ENCODE measurements around the gene RUBCN. TPM values are rescaled to one million over a fixed set of nuclear protein-coding genes. Genes with fewer than 3 reads are reported as not detected.

Gene RUBCN
- total and polyA plus RNA-seq, 2 of the 13 experiments (the other 11 are each of a cell fraction or from before 2014, with no cell fraction given), result 5.2 to 8.1 TPM

DNA sequence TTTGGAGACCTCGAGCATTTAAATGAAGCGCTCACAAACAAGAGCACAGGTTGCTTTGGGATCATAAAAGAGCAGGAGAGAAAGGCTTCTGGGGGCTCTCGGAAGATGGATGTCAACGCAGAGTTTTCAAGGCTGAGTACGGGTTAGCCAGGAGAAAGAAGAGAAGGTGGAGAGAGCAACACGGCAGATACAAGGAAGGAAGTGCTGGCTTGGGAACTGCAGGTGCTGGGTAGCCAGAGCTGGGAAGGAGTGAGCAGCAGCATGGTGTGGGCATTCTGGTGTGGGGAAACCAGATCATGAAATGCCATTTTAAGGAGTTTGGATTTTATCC, 580 bp upstream of the RUBCN start:
- 0 out of 2 replicates have a peak, but pooled peaks have one; percentile 2 for TF ChIP-seq KDM2A (CRISPR knock-in tag; IDR thresholded peaks at IDR 0.05; ENCODE audit: borderline replicate concordance, low read depth)
- 0 out of 2 replicates have a peak, but pooled peaks have one; percentile 20 for TF ChIP-seq ATF1 (CRISPR knock-in tag; IDR thresholded peaks at IDR 0.05)
- no peak for TF ChIP-seq ZKSCAN1 (IDR thresholded peaks at IDR 0.05; ENCODE audit: low read length)
- TF ChIP-seq ZNF10 (CRISPR knock-in tag; IDR thresholded peaks at IDR 0.05; ENCODE audit: borderline replicate concordance, low read depth), result no peak
- TF ChIP-seq KDM5A (IDR thresholded peaks at IDR 0.05; ENCODE audit: borderline replicate concordance, low read length), result peak; percentile 55; the same call in 1 of the 2 replicates
- TF ChIP-seq SMAD3 (CRISPR knock-in tag; IDR thresholded peaks at IDR 0.05), result 0 out of 2 replicates have a peak, but pooled peaks have one; percentile 11
- TF ChIP-seq CCDC6 (CRISPR knock-in tag; IDR thresholded peaks at IDR 0.05), result no peak
- TF ChIP-seq PHF5A (CRISPR knock-in tag; IDR thresholded peaks at IDR 0.05; ENCODE audit: low read depth, unreplicated experiment), result no peak
- TF ChIP-seq ZEB1 (IDR thresholded peaks at IDR 0.05; ENCODE audit: insufficient replicate concordance, low read depth), result peak; percentile 34
- 0 out of 2 replicates have a peak, but pooled peaks have one; percentile 13 for TF ChIP-seq PHF21A (CRISPR knock-in tag; IDR thresholded peaks at IDR 0.05)
- no peak for TF ChIP-seq ZSCAN25 (CRISPR knock-in tag; IDR thresholded peaks at IDR 0.05)
- TF ChIP-seq ZFP36L1 (CRISPR knock-in tag; IDR thresholded peaks at IDR 0.05), result no peak
- TF ChIP-seq ZNF883 (CRISPR knock-in tag; IDR thresholded peaks at IDR 0.05; ENCODE audit: not compliant biosample characterization), result peak; percentile 12
- no peak for TF ChIP-seq BRD4 (CRISPR knock-in tag; IDR thresholded peaks at IDR 0.05)
- TF ChIP-seq, protein P1, sequence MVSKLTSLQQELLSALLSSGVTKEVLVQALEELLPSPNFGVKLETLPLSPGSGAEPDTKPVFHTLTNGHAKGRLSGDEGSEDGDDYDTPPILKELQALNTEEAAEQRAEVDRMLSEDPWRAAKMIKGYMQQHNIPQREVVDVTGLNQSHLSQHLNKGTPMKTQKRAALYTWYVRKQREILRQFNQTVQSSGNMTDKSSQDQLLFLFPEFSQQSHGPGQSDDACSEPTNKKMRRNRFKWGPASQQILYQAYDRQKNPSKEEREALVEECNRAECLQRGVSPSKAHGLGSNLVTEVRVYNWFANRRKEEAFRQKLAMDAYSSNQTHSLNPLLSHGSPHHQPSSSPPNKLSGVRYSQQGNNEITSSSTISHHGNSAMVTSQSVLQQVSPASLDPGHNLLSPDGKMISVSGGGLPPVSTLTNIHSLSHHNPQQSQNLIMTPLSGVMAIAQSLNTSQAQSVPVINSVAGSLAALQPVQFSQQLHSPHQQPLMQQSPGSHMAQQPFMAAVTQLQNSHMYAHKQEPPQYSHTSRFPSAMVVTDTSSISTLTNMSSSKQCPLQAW (CRISPR knock-in tag; IDR thresholded peaks at IDR 0.05), result 0 out of 2 replicates have a peak, but pooled peaks have one; percentile 7
- TF ChIP-seq YEATS4 (CRISPR knock-in tag; IDR thresholded peaks at IDR 0.05; ENCODE audit: borderline replicate concordance), result 0 out of 2 replicates have a peak, but pooled peaks have one; percentile 2
- TF ChIP-seq ETV6 (CRISPR knock-in tag; conservative IDR thresholded peaks at IDR 0.05), result no peak
- BruUV-seq (replicated peaks), result TSS peak; percentile 96
- WGBS (ENCODE audit: low lambda C conversion rate), result 2% methylated on average over 6 of the region's 6 CpGs
- no peaks in the 10 kb centered on the region for H3K36me3 ChIP-seq (replicated peaks in 1 of 2; ENCODE audit: control insufficient read depth in 1 of 2, insufficient read depth in 2 of 2, low read length in 2 of 2)
- peak overlapping the region; percentile 67 to 87 (median 87) for H3K4me3 ChIP-seq (replicated peaks in 1 of 3; ENCODE audit: insufficient read depth in 1 of 3, low read depth in 2 of 3, low read length in 3 of 3)
- intact Hi-C loops (cut with micrococcal nuclease; ENCODE audit: unreplicated experiment), result no loop called here
- H3K4me1 ChIP-seq (ENCODE audit: insufficient read depth, low read length), result peaks cover 23% of the 10 kb centered on the region
- ATAC-seq (peak; percentile 21), FAIRE-seq (no peak), DNase-seq (ENCODE audit: low spot score) (no peak)
- POLR2A ChIA-PET, result interaction anchor here (1.1 kb wide), 1 partner anchor 9 kb away, joined by 4 read pairs; no protein-coding TSS in a partner anchor
- H3K9ac ChIP-seq (ENCODE audit: insufficient read depth, low read depth, low read length), result peak overlapping the region; percentile 81
- peaks cover 11% of the 10 kb centered on the region for H3K79me2 ChIP-seq (ENCODE audit: insufficient read depth, low read length)
- peak overlapping the region; percentile 90 for H2AFZ ChIP-seq (ENCODE audit: low read length)
- no peaks in the 10 kb centered on the region for H3K9me3 ChIP-seq (ENCODE audit: low read length)
- H3K27ac ChIP-seq (ENCODE audit: extremely low read length, insufficient read depth, low read length), result peak overlapping the region; percentile 82
- no peaks in the 10 kb centered on the region; a peak in 1 of 5 replicates for H3K27me3 ChIP-seq (ENCODE audit: control insufficient read depth in 1 of 2, insufficient read depth in 2 of 2, low read length in 2 of 2)
- in situ Hi-C loops (cut with HindIII; ENCODE audit: extremely low pct_ligation_motif_present, low pct_unique_long_range_greater_than_20kb), result no loop called here
- no peaks in the 10 kb centered on the region for H4K20me1 ChIP-seq (ENCODE audit: insufficient read depth, low read length)
- peak overlapping the region; percentile 90 for H3K4me2 ChIP-seq (ENCODE audit: low read depth, low read length)
- CTCF ChIA-PET (ENCODE audit: low intra/inter-chr PET ratio, low total read pairs), result no interaction called here
